ENCODE data around the gene AGXT2.

AGXT2 gene

DNA sequence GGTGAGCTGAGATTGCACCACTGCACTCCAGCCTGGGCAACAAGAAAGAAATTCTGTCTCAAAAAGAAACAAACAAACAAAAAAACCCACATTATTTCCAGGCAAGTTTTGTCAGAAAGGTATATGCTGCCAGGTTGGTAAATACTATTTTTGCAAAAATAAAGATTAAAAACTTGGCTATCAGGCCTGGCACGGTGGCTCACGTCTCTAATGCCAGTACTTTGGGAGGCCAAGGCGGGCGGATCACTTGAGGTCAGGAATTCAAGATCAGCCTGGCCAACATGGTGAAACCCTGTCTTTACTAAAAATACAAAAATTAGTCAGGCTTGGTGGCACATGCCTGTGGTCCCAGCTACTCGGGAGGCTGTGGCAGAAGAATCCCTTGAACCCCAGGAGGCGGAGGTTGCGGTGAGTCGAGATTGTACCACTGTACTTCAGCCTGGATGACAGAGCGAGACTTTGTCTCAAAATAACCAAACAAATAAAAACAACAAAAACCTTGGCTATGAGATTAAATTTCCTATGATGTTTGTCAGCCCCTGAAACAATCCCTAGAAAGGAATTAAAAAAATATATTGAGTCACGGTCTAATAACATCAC, 22.7 kb downstream of the AGXT2 start:
- no peak for TF ChIP-seq JUND (IDR thresholded peaks at IDR 0.05; ENCODE audit: low read depth)
- in situ Hi-C loops (cut with HindIII; ENCODE audit: low pct_unique_long_range_greater_than_20kb, low sequenced_read_pairs), result no loop called here
- DNase-seq (ENCODE audit: low read depth in 1 of 2, low spot score in 1 of 2), result no peak

DNA sequence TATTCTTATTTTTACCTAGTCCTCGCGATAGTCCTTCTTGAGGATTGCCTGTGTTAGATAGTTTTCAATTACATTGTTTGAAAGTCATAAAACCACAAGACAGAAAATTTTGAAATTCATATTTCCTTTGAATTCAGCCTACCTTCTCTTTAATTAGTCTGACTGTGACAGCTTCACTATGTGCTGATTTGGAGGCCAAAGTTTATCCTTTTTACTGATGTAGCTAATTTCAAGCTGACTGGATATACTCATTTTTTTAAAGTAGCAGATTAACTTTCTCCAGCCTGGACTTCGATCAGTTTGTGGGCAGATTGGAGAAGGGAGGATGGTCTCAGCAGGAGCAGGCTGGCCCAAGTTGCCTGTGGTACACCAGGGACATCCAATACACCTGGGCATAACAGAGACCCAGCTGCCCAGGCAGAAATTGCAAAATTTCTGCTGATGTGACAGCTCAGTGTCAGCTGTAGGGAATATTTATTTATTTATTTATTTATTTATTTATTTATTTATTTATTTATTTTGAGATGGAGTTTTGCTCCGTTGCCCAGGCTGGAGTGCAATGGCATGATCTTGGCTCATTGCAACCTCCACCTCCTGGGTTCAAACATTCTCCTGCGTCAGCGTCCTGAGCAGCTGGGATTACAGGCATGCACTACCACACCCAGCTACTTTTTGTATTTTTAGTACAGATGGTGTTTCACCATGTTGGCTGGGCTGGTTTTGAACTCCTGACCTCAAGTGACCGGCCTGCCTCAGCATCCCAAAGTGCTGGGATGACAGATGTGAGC, 24.2 kb downstream of the AGXT2 start:
- TF ChIP-seq JUND (IDR thresholded peaks at IDR 0.05; ENCODE audit: low read depth), result no peak
- DNase-seq (ENCODE audit: low read depth in 1 of 2, low spot score in 1 of 2), result no peak
- in situ Hi-C loops (cut with HindIII; ENCODE audit: low pct_unique_long_range_greater_than_20kb, low sequenced_read_pairs), result no loop called here

- no peak for TF ChIP-seq JUND (IDR thresholded peaks at IDR 0.05; ENCODE audit: low read depth)
- in situ Hi-C loops (cut with HindIII; ENCODE audit: low pct_unique_long_range_greater_than_20kb, low sequenced_read_pairs), result no loop called here
- no peak for DNase-seq (ENCODE audit: low read depth in 1 of 2, low spot score in 1 of 2)
Observed at GRCh38 chr5:35016174-35017051, 31.3 kb downstream of the AGXT2 start.

- TF ChIP-seq JUND (IDR thresholded peaks at IDR 0.05; ENCODE audit: low read depth), result no peak
- DNase-seq (ENCODE audit: low read depth in 1 of 2, low spot score in 1 of 2), result no peak
- in situ Hi-C loops (cut with HindIII; ENCODE audit: low pct_unique_long_range_greater_than_20kb, low sequenced_read_pairs), result no loop called here
Observed at GRCh38 chr5:35015063-35015462, 32.7 kb downstream of the AGXT2 start.

DNA sequence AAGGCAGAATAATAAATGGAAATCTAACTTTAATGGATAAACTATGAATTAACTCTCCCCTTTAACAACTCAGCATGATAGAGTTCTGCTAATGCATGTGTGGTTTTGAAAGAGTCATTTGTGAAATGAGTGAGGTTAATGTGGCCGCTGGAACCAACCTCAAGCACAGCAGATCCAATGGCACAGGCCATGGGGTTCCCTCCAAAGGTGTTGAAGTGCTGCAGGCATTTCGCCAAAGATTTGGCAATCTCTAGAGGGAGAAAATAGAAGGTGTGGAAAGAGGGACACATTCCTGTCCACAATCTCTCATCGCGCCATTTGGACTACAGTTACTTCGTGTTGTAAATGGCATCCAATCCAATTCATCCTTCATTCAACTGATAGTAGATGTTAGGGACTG, 35.0 kb downstream of the AGXT2 start:
- no peak for DNase-seq (ENCODE audit: low read depth in 1 of 2, low spot score in 1 of 2)
- in situ Hi-C loops (cut with HindIII; ENCODE audit: low pct_unique_long_range_greater_than_20kb, low sequenced_read_pairs), result no loop called here
- TF ChIP-seq JUND (IDR thresholded peaks at IDR 0.05; ENCODE audit: low read depth), result no peak

- in situ Hi-C loops (cut with HindIII; ENCODE audit: low pct_unique_long_range_greater_than_20kb, low sequenced_read_pairs), result no loop called here
- TF ChIP-seq JUND (IDR thresholded peaks at IDR 0.05; ENCODE audit: low read depth), result no peak
- DNase-seq (ENCODE audit: low read depth in 1 of 2, low spot score in 1 of 2), result no peak
Observed at GRCh38 chr5:35012365-35012764, 35.4 kb downstream of the AGXT2 start.

- DNase-seq (ENCODE audit: low read depth in 1 of 2, low spot score in 1 of 2), result no peak
- TF ChIP-seq JUND (IDR thresholded peaks at IDR 0.05; ENCODE audit: low read depth), result no peak
- in situ Hi-C loops (cut with HindIII; ENCODE audit: low pct_unique_long_range_greater_than_20kb, low sequenced_read_pairs), result no loop called here
Observed at GRCh38 chr5:35010676-35011075, 37.1 kb downstream of the AGXT2 start.

DNA sequence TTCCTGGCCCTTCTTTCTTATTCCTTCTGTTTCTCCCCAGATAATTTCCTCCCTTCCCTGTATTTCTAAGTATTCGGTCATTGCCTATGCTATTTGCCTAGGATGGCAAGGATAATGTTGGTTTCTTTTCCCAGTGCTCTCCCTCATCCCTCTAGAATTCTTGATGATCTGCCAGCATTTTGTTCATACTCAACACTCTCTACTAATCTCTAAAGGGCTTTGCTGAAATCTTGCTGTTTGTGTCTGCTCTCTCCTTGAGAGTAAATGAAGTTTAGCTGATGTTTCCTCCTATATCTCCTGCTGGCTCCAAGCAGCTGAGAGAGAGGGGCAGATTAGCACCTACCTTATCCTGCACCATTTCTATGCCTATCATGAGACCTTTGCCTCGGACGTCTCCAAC, 38.1 kb downstream of the AGXT2 start:
- TF ChIP-seq JUND (IDR thresholded peaks at IDR 0.05; ENCODE audit: low read depth), result no peak
- in situ Hi-C loops (cut with HindIII; ENCODE audit: low pct_unique_long_range_greater_than_20kb, low sequenced_read_pairs), result no loop called here
- no peak for DNase-seq (ENCODE audit: low read depth in 1 of 2, low spot score in 1 of 2)

- in situ Hi-C loops (cut with HindIII; ENCODE audit: low pct_unique_long_range_greater_than_20kb, low sequenced_read_pairs), result no loop called here
- TF ChIP-seq JUND (IDR thresholded peaks at IDR 0.05; ENCODE audit: low read depth), result no peak
- no peak for DNase-seq (ENCODE audit: low read depth in 1 of 2, low spot score in 1 of 2)
Observed at GRCh38 chr5:35009019-35009418, 38.7 kb downstream of the AGXT2 start.

- in situ Hi-C loops (cut with HindIII; ENCODE audit: low pct_unique_long_range_greater_than_20kb, low sequenced_read_pairs), result no loop called here
- TF ChIP-seq JUND (IDR thresholded peaks at IDR 0.05; ENCODE audit: low read depth), result no peak
- DNase-seq (ENCODE audit: low read depth in 1 of 2, low spot score in 1 of 2), result no peak
Observed at GRCh38 chr5:35004771-35005170, 43.0 kb downstream of the AGXT2 start.

GRCh38 chr5:35004200-35004599, 43.5 kb downstream of the AGXT2 start:
- no peak for TF ChIP-seq JUND (IDR thresholded peaks at IDR 0.05; ENCODE audit: low read depth)

GRCh38 chr5:35003018-35003957, 44.5 kb downstream of the AGXT2 start:
- in situ Hi-C loops (cut with HindIII; ENCODE audit: low pct_unique_long_range_greater_than_20kb, low sequenced_read_pairs), result no loop called here
- no peak for TF ChIP-seq JUND (IDR thresholded peaks at IDR 0.05; ENCODE audit: low read depth)

More at GRCh38 chr5:35004200-35004599, 43.5 kb downstream of the AGXT2 start:
- no peak for DNase-seq (ENCODE audit: low read depth in 1 of 2, low spot score in 1 of 2)
- in situ Hi-C loops (cut with HindIII; ENCODE audit: low pct_unique_long_range_greater_than_20kb, low sequenced_read_pairs), result no loop called here

More at GRCh38 chr5:35003018-35003957, 44.5 kb downstream of the AGXT2 start:
- DNase-seq (ENCODE audit: low read depth in 1 of 2, low spot score in 1 of 2), result peak; percentile 63 to 78

All from T47D (cell line).